K562 (cell line): Measurements from ENCODE around the gene TMEM132D. TPM values are rescaled to one million over a fixed set of nuclear protein-coding genes. Genes with fewer than 3 reads are reported as not detected.

Experiments
- ATAC-seq: fragments of 200-7000 bp; cut with Tn5 transposase; 3 replicates; pipeline ENCODE4 v1.9.1; 2020; ENCODE audit warnings: moderate library complexity
- BruUV-seq: library from RNA; stranded (reverse); fragments of 400-500 nt; replicated peaks from 2 replicates; lab custom pipeline; 2021; lab: Mats Ljungman, UMichigan
- CTCF ChIA-PET: fragments of 300-600 bp; formaldehyde crosslinking; extraction: SDS; loops from one replicate; lab custom pipeline; 2021; ENCODE audit warnings: low intra/inter-chr PET ratio; lab: Yijun Ruan, JAX
- POLR2A ChIA-PET: fragments of 300-600, 350-650 bp; sonication (Branson Sonifier 250); formaldehyde crosslinking; extraction: SDS; loops from one replicate; lab custom pipeline; 2021; ENCODE audit warnings: antibody characterized with exemption, inconsistent platforms; lab: Yijun Ruan, JAX
- DNase-seq, 4 experiments: peaks; one replicate each; pipeline versions ENCODE4 v3.0.0 to v3.0.0-alpha.2; 2011 to 2018; ENCODE audit warnings: low spot score in 3 of 4, mixed read lengths in 3 of 4; ENCODE audit errors: extremely low read depth in 1 of 4
- FAIRE-seq: peaks from 2 replicates; lab custom pipeline; 2011; peaks lifted over from hg19 to GRCh38; lab: Jason Lieb, UNC
- H2AFZ ChIP-seq: 2 replicates; pipeline ENCODE4 v1.6.0; 2011; ENCODE audit warnings: low read depth, low read length, control low read depth, inconsistent platforms
- H3K27ac ChIP-seq: fragments of 200-600 bp; 3 replicates; pipeline ENCODE4 v1.8.0; 2011; ENCODE audit warnings: low read depth, mild to moderate bottlenecking, control low read depth, inconsistent platforms, low read length, moderate library complexity, mixed read lengths; ENCODE audit errors: extremely low read depth
- H3K27me3 ChIP-seq, 2 experiments: fragments of 300-600 bp in 1 of 2; 2 replicates in 1 of 2; 3 replicates in 1 of 2; pipeline versions ENCODE4 v1.6.0 to v1.8.0; 2011; ENCODE audit warnings: inconsistent platforms in 2 of 2, low read length in 2 of 2, mild to moderate bottlenecking in 1 of 2, mixed read lengths in 1 of 2, moderate library complexity in 1 of 2; ENCODE audit not compliant: control insufficient read depth in 2 of 2, insufficient read depth in 2 of 2
- H3K36me3 ChIP-seq: fragments of 300-600 bp; 3 replicates; pipeline ENCODE4 v1.8.0; 2011; ENCODE audit warnings: mild to moderate bottlenecking, low read length, inconsistent platforms; ENCODE audit not compliant: control insufficient read depth, insufficient read depth
- H3K4me1 ChIP-seq, 2 experiments: fragments of 200-600 bp in 1 of 2; replicated peaks in 1 of 2; 2 replicates in 1 of 2; 3 replicates in 1 of 2; pipeline versions ENCODE4 v1.5.1 to v1.8.0; 2011; ENCODE audit warnings: inconsistent platforms in 2 of 2, low read length in 2 of 2, mild to moderate bottlenecking in 1 of 2, mixed read lengths in 1 of 2, moderate library complexity in 1 of 2; ENCODE audit not compliant: control insufficient read depth in 2 of 2, insufficient read depth in 2 of 2
- H3K4me2 ChIP-seq: 2 replicates; pipeline ENCODE4 v1.6.1; 2011; ENCODE audit warnings: low read length, control low read depth, inconsistent platforms, mixed read lengths; ENCODE audit not compliant: insufficient read depth
- H3K4me3 ChIP-seq: fragments of 200-600 bp; sonication (generic), shearing (Covaris generic); 2 replicates; pipeline ENCODE4 v1.5.1; 2016; ENCODE audit warnings: control low read depth, inconsistent platforms
- H3K79me2 ChIP-seq: fragments of 200-600 bp; 3 replicates; pipeline ENCODE4 v1.8.0; 2011; ENCODE audit warnings: low read length, inconsistent platforms; ENCODE audit not compliant: control insufficient read depth, insufficient read depth
- H3K9ac ChIP-seq, 2 experiments: 2 replicates each; pipeline versions ENCODE4 v1.6.0 to v1.6.1; 2011; ENCODE audit warnings: low read depth in 2 of 2, low read length in 2 of 2, control low read depth in 1 of 2, inconsistent platforms in 1 of 2, mild to moderate bottlenecking in 1 of 2, mixed read lengths in 1 of 2; ENCODE audit not compliant: insufficient read depth in 1 of 2
- H3K9me1 ChIP-seq: one replicate; pipeline ENCODE4 v1.6.0; 2011; ENCODE audit warnings: inconsistent platforms, mild to moderate bottlenecking, low read length, moderate library complexity; ENCODE audit not compliant: control insufficient read depth, insufficient read depth
- H3K9me3 ChIP-seq: replicated peaks from 2 replicates; pipeline ENCODE4 v1.5.1; 2011; ENCODE audit warnings: low read depth, low read length, inconsistent platforms; ENCODE audit not compliant: control insufficient read depth, insufficient read depth
- H4K20me1 ChIP-seq: replicated peaks from 2 replicates; pipeline ENCODE4 v1.6.1; 2011; ENCODE audit warnings: low read length, inconsistent platforms, mixed read lengths; ENCODE audit not compliant: control insufficient read depth, insufficient read depth
- MGA ChIP-seq: fragments of 450-650 bp; IDR thresholded peaks from 2 replicates; pipeline ENCODE4 v1.6.1; 2016; ENCODE audit warnings: mild to moderate bottlenecking, moderate library complexity
- RAD51 ChIP-seq: fragments of 450-650 bp; IDR thresholded peaks from 2 replicates; pipeline ENCODE4 v1.7.1; 2016; ENCODE audit warnings: low read depth, mild to moderate bottlenecking, borderline replicate concordance
- RFX1 ChIP-seq: fragments of 450-650 bp; IDR thresholded peaks from 2 replicates; pipeline ENCODE4 v1.6.1; 2016; ENCODE audit warnings: mild to moderate bottlenecking, moderate library complexity
- SRSF3 ChIP-seq: fragments of 200-400 bp; formaldehyde crosslinking; IDR thresholded peaks from 2 replicates; pipeline ENCODE4 v1.6.1; 2016; ENCODE audit warnings: mild to moderate bottlenecking, low read length, moderate library complexity; ENCODE audit not compliant: insufficient read depth
- WGBS: fragments of 100-300 bp; shearing (Covaris generic); methylation state at CpG from one replicate; pipeline ENCODE4 v1.1.6; 2016; ENCODE audit warnings: low coverage, mixed read lengths; ENCODE audit not compliant: insufficient coverage; ENCODE audit errors: missing lambda C conversion rate; 5-methylcytosine and 5-hydroxymethylcytosine counted together
- in situ Hi-C: fragments of 300-500 bp; cut with MboI; formaldehyde crosslinking; loops from 4 replicates; pipeline ENCODE4 v1.15.0; 2018; ENCODE audit warnings: inconsistent platforms, mixed read lengths
- intact Hi-C: fragments of 100-400 bp; cut with micrococcal nuclease; formaldehyde crosslinking; loops from 2 replicates; pipeline ENCODE4 v1.14.2; 2022
- polyA plus RNA-seq, 8 experiments: library from polyadenylated mRNA; depleted of rRNA in 4 of 8; stranded (reverse) in 5 of 8; unstranded in 3 of 8; fragments of >200 nt; fragmentation: Nextera tagmentation in 2 of 8; fragmentation: Illumina TruSeq in 1 of 8; extraction: Ambion mirVana in 2 of 8; extraction: Trizol in 1 of 8; gene quantifications; 2 replicates each; pipeline versions ENCODE4 v1.2.1 to v1.2.3, GENCODE V29; 2011 to 2014; ENCODE audit warnings: inconsistent platforms in 1 of 8, missing spikeins in 1 of 8
- total RNA-seq, 7 experiments: library from RNA; depleted of rRNA in 6 of 7; stranded (reverse); fragments of >200 nt in 6 of 7; fragmentation: Illumina TruSeq in 2 of 7; extraction: Trizol in 2 of 7; gene quantifications; 2 replicates each; pipeline versions ENCODE4 v1.2.1 to v1.2.3, GENCODE V29; 2011 to 2021; ENCODE audit warnings: low replicate concordance in 1 of 7

The TMEM132D gene
- total and polyA plus RNA-seq, 9 of the 15 experiments (the other 6 are each of a cell fraction or from before 2014, with no cell fraction given) = not detected

- Histone ChIP-seq H4K20me1 (no peaks in the 10 kb centered on the region), H3K79me2 (no peaks in the 10 kb centered on the region), H3K9me3 (no peaks in the 10 kb centered on the region), H3K27me3 (peaks cover 0 to 22% of the 10 kb centered on the region in 2 experiments; a peak in 3 of 5 replicates), H3K4me2 (no peak overlapping the region), H3K4me3 (no peak overlapping the region), H3K36me3 (no peaks in the 10 kb centered on the region), H3K4me1 (no peaks in the 10 kb centered on the region; a peak in 1 of 5 replicates), H3K9ac (no peak overlapping the region), H3K9me1 (no peaks in the 10 kb centered on the region), H2AFZ (no peak overlapping the region), H3K27ac (no peak overlapping the region)
- ChIA-PET CTCF (no interaction called here), POLR2A (no interaction called here)
- no peak for DNase-seq
- in situ Hi-C loops = no loop called here
- BruUV-seq = no TSS peak
- TF ChIP-seq RAD51 = no peak
- no peak for TF ChIP-seq RFX1
- no peak for TF ChIP-seq SRSF3
- no peak for FAIRE-seq
- no peak for ATAC-seq
- WGBS = 0% methylated on average over 10 of the region's 11 CpGs
- intact Hi-C loops = no loop called here
Observed at GRCh38 chr12:129704232-129704830, 199.5 kb downstream of the TMEM132D start.

GRCh38 chr12:129701631-129702101 is 202.2 kb downstream of the TMEM132D start:
- H3K27me3 ChIP-seq = peaks cover 0 to 22% of the 10 kb centered on the region in 2 experiments; a peak in 3 of 5 replicates
- WGBS = 0% methylated on average over 5 of the region's 9 CpGs
- POLR2A ChIA-PET = no interaction called here
- H3K36me3 ChIP-seq = no peaks in the 10 kb centered on the region
- H2AFZ ChIP-seq = no peak overlapping the region
- H3K27ac ChIP-seq = no peak overlapping the region
- CTCF ChIA-PET = no interaction called here
- no peak for DNase-seq
- H3K4me3 ChIP-seq = no peak overlapping the region
- no peaks in the 10 kb centered on the region; a peak in 1 of 5 replicates for H3K4me1 ChIP-seq
- no peaks in the 10 kb centered on the region for H3K9me3 ChIP-seq
- no peak overlapping the region for H3K9ac ChIP-seq
- BruUV-seq = no TSS peak
- intact Hi-C loops (no loop called here), in situ Hi-C loops (no loop called here)
- H3K79me2 ChIP-seq = no peaks in the 10 kb centered on the region
- no peaks in the 10 kb centered on the region for H4K20me1 ChIP-seq
- no peak overlapping the region for H3K4me2 ChIP-seq
- FAIRE-seq = no peak
- H3K9me1 ChIP-seq = no peaks in the 10 kb centered on the region
- ATAC-seq = no peak
- TF ChIP-seq MGA = no peak
